GM18498 (cell line): ENCODE results near the gene TM4SF4.

Experiments used
- ATAC-seq: cut with Tn5 transposase; IDR thresholded peaks from one replicate; pipeline ENCODE4 v1.9.1; 2021; ENCODE audit warnings: mild to moderate bottlenecking, moderate library complexity; ENCODE audit not compliant: unreplicated experiment

Gene TM4SF4

GRCh38 chr3:149542375-149543312, 68.1 kb downstream of the TM4SF4 start:
- no peak for ATAC-seq

- no peak for ATAC-seq
Measured at GRCh38 chr3:149545049-149545448, 70.6 kb downstream of the TM4SF4 start.

- ATAC-seq, result no peak
Measured at GRCh38 chr3:149547413-149547812, 72.9 kb downstream of the TM4SF4 start.

GRCh38 chr3:149547954-149548668, 73.6 kb downstream of the TM4SF4 start:
- ATAC-seq, result no peak

GRCh38 chr3:149548669-149549065, 74.2 kb downstream of the TM4SF4 start:
- ATAC-seq, result no peak

GRCh38 chr3:149551500-149551899, 77.0 kb downstream of the TM4SF4 start:
- ATAC-seq, result no peak

GRCh38 chr3:149552700-149553099, 78.2 kb downstream of the TM4SF4 start:
- ATAC-seq, result no peak
